ENCODE data around the gene DCTN2. TPM values are rescaled to one million over a fixed set of nuclear protein-coding genes. Genes with fewer than 3 reads are reported as not detected.

The DCTN2 gene
- polyA plus RNA-seq, 1 donor (not counting 4 experiments of a cell fraction or from before 2014, with no cell fraction given) = 132 TPM

GRCh38 chr12:57541717-57542116 is 5.3 kb downstream of the DCTN2 start:
- peaks cover 3% of the 10 kb centered on the region for H3K9me1 ChIP-seq (ENCODE audit: control insufficient read depth, extremely low read depth, insufficient read depth, low read length)
- no peak overlapping the region for H3K4me2 ChIP-seq (ENCODE audit: control insufficient read depth, extremely low read depth, insufficient read depth, low read depth, low read length)
- peaks cover 16% of the 10 kb centered on the region for H3K4me1 ChIP-seq (ENCODE audit: control insufficient read depth, extremely low read depth, insufficient read depth, low read length)
- no peak overlapping the region for H3K9ac ChIP-seq (ENCODE audit: control insufficient read depth, extremely low read depth, insufficient read depth, low read length)
- no peak for TF ChIP-seq CTCF (optimal IDR thresholded peaks at IDR 0.05 in 1 of 3, IDR thresholded peaks at IDR 0.05 in 1 of 3, conservative IDR thresholded peaks at IDR 0.05 in 1 of 3; ENCODE audit: extremely low read depth in 1 of 3, insufficient read depth in 2 of 3, low read length in 3 of 3)
- no peak for TF ChIP-seq EZH2 (IDR thresholded peaks at IDR 0.05; ENCODE audit: low read length)
- H4K20me1 ChIP-seq (ENCODE audit: control insufficient read depth, extremely low read depth, insufficient read depth, low read length) = peaks cover 7% of the 10 kb centered on the region
- peaks cover 32% of the 10 kb centered on the region for H3K79me2 ChIP-seq (ENCODE audit: control insufficient read depth, insufficient read depth, low read length)
- no peak overlapping the region for H3K4me3 ChIP-seq (ENCODE audit: control insufficient read depth in 2 of 3, extremely low read depth in 1 of 3, insufficient read depth in 2 of 3, low read depth in 1 of 3, low read length in 3 of 3)
- H3K27me3 ChIP-seq (ENCODE audit: control insufficient read depth, extremely low read depth, insufficient read depth, low read length) = no peaks in the 10 kb centered on the region
- DNase-seq (ENCODE audit: low read depth, low spot score) (no peak), FAIRE-seq (no peak)
- no peak overlapping the region for H2AFZ ChIP-seq (ENCODE audit: control insufficient read depth, low read length)
- H3K36me3 ChIP-seq (ENCODE audit: control insufficient read depth in 2 of 2, extremely low read depth in 1 of 2, insufficient read depth in 2 of 2, low read length in 2 of 2) = peaks cover 25 to 28% of the 10 kb centered on the region in 2 experiments
- H3K27ac ChIP-seq (ENCODE audit: control insufficient read depth, insufficient read depth, low read length) = no peak overlapping the region
- dilution Hi-C loops (cut with MboI; ENCODE audit: extremely low pct_ligation_motif_present, low sequenced_read_pairs) = no loop called here
- H3K9me3 ChIP-seq (ENCODE audit: control insufficient read depth, low read depth, low read length) = no peaks in the 10 kb centered on the region

- no peak overlapping the region for H3K4me2 ChIP-seq (ENCODE audit: control insufficient read depth, extremely low read depth, insufficient read depth, low read depth, low read length)
- DNase-seq (ENCODE audit: low read depth, low spot score) (no peak), FAIRE-seq (no peak)
- H3K4me1 ChIP-seq (ENCODE audit: control insufficient read depth, extremely low read depth, insufficient read depth, low read length) = peaks cover 12% of the 10 kb centered on the region
- peaks cover 7% of the 10 kb centered on the region for H4K20me1 ChIP-seq (ENCODE audit: control insufficient read depth, extremely low read depth, insufficient read depth, low read length)
- H3K27me3 ChIP-seq (ENCODE audit: control insufficient read depth, extremely low read depth, insufficient read depth, low read length) = no peaks in the 10 kb centered on the region
- H2AFZ ChIP-seq (ENCODE audit: control insufficient read depth, low read length) = no peak overlapping the region
- H3K4me3 ChIP-seq (ENCODE audit: control insufficient read depth in 2 of 3, extremely low read depth in 1 of 3, insufficient read depth in 2 of 3, low read depth in 1 of 3, low read length in 3 of 3) = no peak overlapping the region
- peaks cover 25% of the 10 kb centered on the region for H3K79me2 ChIP-seq (ENCODE audit: control insufficient read depth, insufficient read depth, low read length)
- H3K36me3 ChIP-seq (ENCODE audit: control insufficient read depth in 2 of 2, extremely low read depth in 1 of 2, insufficient read depth in 2 of 2, low read length in 2 of 2) = peaks cover 29 to 32% of the 10 kb centered on the region in 2 experiments
- no peak overlapping the region for H3K9ac ChIP-seq (ENCODE audit: control insufficient read depth, extremely low read depth, insufficient read depth, low read length)
- no peaks in the 10 kb centered on the region for H3K9me3 ChIP-seq (ENCODE audit: control insufficient read depth, low read depth, low read length)
- H3K27ac ChIP-seq (ENCODE audit: control insufficient read depth, insufficient read depth, low read length) = no peak overlapping the region
- TF ChIP-seq CTCF (optimal IDR thresholded peaks at IDR 0.05 in 1 of 3, IDR thresholded peaks at IDR 0.05 in 1 of 3, conservative IDR thresholded peaks at IDR 0.05 in 1 of 3; ENCODE audit: extremely low read depth in 1 of 3, insufficient read depth in 2 of 3, low read length in 3 of 3) = no peak
- no peak for TF ChIP-seq EZH2 (IDR thresholded peaks at IDR 0.05; ENCODE audit: low read length)
- dilution Hi-C loops (cut with MboI; ENCODE audit: extremely low pct_ligation_motif_present, low sequenced_read_pairs) = no loop called here
- peaks cover 3% of the 10 kb centered on the region for H3K9me1 ChIP-seq (ENCODE audit: control insufficient read depth, extremely low read depth, insufficient read depth, low read length)
Observed at GRCh38 chr12:57541001-57541400, 6.0 kb downstream of the DCTN2 start.
